ENCODE results near the gene PSMB2.
A peak's percentile ranks its signal among the peaks of the same experiment; 100 is the strongest.
"Not testable (repeated sequence)": the region's sequence is repeated elsewhere in the genome, so short reads cannot be mapped to it uniquely, and the experiment has no call there.

PSMB2 gene

DNA sequence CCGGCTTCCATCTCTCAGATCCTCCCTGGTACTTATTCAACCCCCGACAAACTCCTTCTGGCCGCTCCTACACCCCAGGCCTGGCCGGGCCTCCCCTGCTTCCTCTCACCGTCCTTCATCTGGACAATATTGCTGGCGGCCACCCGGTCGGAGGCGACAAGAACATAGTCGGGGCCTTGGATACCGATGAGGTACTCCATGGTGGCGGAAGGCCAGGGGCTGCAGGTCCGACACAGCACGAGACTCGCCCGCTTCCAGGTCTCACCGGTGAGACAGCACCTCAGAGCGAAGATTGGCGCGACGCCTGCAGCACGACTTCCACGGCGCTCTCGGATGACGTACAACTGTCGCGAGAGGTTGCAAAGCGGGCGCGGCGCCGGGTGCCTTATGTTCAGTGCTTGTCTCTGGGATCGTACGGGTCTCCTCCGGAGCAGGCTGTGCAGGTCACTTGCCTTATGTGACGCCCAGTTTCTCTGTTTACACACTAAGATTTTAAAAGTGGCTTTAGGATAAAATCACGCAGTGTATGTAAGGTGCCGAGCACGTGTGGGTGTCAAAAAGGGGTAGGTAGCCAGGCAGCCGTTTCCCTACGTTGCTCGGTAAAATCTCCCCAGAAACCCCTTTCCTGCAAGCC, at the start of gene PSMB2:
Gene PSMB2 (minus strand): TSS at position 294 of the 634 bp plus-strand sequence. CDS start 94 bp downstream, at position 200.
- DNase-seq (ENCODE audit: extremely low read depth in 1 of 2, low read depth in 1 of 2), result peak; percentile 91 to 94

DNA sequence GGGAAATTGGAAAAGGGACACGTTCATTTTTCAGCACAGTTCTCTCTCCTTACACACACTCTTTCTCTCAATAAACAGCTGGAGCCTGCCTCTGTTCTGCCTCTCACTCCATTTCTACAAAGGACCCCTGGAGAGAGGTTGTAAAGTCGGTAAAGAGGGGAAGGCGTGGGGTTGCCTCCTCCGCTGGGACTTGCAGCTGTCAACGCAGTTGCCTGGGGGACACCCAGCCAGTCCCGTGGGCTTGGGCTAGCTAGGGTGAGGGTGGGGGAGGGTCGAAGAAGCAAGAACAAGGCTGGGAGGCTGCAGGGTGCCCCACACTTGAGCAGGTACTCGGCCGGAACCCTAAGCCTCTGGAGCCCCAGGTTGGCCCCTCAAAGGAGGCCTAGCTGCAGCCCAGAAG, 49.8 kb upstream of the PSMB2 start:
- no peak for DNase-seq (ENCODE audit: extremely low read depth in 1 of 2, low read depth in 1 of 2)

DNA sequence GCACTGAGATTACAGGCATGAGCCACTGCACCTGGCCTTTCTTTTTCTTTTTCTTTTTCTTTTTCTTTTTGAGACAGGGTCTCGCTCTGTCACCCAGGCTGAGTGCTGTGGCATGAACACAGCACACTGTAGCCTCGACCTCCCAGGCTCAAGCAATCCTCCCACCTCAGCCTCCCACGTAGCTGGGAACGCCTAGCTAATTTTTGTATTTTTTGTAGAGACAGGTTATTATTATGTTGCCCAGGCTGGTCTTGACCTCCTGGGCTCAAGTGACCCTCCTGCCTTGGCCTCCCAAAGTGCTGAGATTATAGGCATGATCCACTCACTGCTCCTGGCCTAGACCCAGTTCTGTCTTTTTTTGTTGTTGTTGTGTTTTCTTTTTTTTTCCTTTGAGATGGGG, 48.8 kb upstream of the PSMB2 start:
- DNase-seq (ENCODE audit: extremely low read depth in 1 of 2, low read depth in 1 of 2), result not testable (repeated sequence)

DNA sequence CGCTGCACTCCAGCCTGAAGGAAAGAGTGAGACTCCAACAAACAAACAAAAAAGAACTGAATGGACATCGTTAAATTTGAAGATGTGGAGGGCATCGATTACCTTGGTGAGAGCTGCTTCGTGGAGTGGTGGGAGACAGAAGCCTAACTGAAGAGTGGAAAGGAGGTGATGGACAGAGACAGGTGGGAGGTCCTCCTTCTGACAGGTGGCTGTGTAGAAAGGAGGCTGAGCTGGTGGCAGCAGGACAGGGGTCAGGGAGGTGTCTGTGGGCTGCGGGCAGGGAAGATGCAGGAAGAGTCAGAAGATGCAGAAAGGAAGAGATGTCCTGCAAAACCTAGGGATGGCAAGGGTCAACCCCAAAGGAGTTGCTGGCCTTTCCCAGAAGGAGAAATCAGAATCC, 46.8 kb upstream of the PSMB2 start:
- no peak for DNase-seq (ENCODE audit: extremely low read depth in 1 of 2, low read depth in 1 of 2)

DNA sequence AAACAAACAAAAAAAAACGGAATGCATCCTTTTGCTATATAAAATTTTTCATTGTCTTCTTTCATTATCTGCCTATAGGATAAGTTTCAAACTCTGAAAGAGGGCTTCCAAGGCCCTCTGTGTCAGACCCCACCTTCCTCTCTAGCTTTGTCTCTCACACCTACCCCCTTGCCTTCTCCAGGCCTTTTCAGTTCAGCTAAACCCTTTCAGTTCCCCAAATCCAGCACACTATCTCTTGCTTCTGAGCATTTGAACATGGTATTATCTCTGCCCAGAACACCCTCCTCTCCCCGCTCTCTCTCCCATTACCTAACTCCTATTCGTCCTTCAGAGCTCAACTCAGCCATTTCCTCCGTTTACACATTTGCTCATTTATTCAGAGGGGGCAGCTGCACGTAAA, 41.7 kb upstream of the PSMB2 start:
- DNase-seq (ENCODE audit: extremely low read depth in 1 of 2, low read depth in 1 of 2), result no peak

DNA sequence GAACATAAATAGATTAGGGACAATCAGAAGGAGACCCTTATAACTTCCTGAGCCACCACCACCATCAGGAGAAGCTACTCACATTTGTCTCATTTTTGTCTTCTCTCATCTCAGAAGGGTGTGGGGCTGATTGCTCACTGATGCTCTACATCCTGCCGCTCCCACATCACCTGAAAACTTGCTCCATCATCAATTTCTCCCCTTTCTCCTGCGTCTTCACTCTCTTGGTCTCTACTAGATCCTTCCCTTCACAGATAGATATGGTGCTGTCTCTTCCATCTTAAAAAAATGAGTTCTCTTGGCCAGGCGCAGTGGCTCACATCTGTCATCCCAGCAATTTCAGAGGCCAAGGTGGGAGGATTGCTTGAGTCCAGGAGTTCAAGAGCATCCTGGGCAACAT, 38.9 kb upstream of the PSMB2 start:
- no peak for DNase-seq (ENCODE audit: extremely low read depth in 1 of 2, low read depth in 1 of 2)

DNA sequence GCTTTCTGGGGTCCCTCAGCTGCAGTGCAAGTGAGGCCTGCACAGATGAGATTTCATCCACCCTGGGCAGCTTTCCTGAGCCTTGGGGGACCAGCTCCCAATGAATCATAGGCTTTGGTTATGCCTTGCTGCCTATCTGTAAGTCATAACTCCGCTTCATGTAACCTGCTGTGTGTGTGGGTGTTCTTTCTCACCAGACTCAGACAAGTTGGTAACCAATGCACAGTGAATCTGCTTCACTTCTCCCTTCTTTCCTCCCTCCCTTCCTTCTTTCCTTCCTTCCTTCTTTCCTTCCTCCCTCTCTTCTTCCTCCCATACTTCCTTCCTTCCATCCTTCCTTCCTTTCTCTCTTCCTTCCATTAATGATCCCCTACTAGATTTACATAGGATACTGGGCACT, 34.4 kb upstream of the PSMB2 start:
- DNase-seq (ENCODE audit: extremely low read depth in 1 of 2, low read depth in 1 of 2), result no peak

DNA sequence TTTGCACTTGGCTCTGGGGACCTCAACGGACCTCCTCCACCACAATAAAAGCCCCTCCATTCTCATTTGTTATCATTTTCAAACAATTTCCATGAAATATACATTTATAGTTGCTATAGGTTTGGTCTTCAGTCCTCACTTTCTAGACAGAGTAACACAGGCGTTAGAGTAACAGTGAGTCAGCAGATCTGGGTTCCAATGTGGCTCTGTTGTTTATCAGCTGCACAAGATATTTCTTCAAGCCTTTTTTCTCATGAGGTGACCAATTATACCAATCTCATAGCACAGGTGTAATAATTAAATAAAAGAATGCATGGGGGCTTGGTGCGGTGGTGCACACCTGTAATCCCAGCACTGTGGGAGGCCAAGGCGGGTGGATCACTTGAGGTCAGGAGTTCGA, 32.8 kb upstream of the PSMB2 start:
- no peak for DNase-seq (ENCODE audit: extremely low read depth in 1 of 2, low read depth in 1 of 2)

DNA sequence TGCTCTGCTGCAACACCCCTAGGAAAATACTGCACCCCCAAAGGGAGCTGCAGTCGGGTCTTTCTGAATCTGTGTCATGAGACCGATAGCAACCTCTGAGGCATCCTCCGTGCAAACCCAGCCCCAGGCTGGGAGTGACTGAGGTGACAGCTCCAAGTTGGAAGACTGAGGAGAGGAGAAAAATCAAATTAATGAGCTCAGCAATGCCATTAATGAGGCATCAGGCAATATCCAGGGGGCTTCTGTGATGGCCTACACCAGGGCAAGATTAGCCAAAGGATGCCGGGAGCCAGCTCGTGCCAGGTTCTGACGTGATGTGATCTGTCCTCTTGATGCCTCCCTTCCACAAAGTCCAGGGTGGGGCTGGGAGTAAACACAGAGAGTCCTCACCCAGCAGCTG, 30.8 kb upstream of the PSMB2 start:
- no peak for DNase-seq (ENCODE audit: extremely low read depth in 1 of 2, low read depth in 1 of 2)

DNA sequence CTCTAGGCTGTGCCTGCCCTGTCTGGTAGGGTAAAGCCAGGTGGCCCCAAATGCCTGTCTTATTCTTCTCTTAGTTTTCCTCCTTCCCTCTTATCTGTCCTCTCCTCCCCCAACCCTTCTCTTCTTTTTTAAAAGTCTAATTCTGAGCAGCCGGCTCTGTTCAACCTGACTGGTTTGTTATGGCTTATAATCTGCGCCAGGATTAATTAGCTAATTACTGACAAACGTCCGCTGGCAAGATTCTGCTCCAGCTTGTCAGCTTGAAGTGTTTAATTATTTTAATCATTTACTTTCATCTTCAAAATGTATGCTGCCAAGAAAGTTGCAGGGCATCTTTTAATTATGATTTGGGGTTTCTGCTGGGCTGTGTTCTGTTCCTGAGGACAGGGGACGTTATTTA, 27.2 kb upstream of the PSMB2 start:
- no peak for DNase-seq (ENCODE audit: extremely low read depth in 1 of 2, low read depth in 1 of 2)

DNA sequence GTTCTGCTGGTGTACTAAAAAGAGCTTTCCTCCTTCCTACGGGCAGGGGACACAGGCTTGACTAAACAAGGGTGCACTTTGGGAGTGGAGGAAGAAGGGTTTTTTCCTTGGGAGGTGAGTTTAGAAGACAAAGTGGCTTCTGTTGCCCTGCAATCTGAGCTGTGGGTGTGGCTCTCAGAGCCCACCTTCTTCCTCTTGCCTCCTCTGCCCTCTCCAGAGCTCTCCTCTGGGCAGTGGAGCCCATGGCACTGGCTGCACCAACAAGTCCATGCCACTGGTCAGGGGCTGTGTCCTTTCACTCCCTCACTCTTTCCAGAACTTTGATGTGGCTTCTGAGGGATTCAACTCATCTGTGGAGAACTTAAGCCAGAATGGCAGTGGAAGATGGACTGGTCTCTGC, 25.6 kb upstream of the PSMB2 start:
- no peak for DNase-seq (ENCODE audit: extremely low read depth in 1 of 2, low read depth in 1 of 2)

DNA sequence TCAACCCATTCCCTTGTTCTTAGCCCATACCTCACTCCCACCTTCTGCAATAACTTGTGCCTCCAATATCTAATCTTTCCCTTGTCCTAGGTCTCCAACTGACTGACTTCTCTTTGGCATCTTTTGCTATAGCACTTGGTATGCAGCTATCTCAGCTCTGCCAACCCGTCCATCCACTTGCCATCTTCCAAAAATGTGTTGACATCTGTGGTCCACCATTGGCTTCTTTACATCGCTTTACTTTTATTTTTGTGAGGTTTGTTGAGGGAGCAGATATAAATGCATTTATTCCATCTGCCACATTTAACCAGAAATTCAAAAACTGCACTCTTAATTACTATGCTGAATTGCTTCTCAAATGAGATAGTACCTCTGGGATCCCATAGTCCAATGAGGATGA, 24.9 kb upstream of the PSMB2 start:
- DNase-seq (ENCODE audit: extremely low read depth in 1 of 2, low read depth in 1 of 2), result no peak

DNA sequence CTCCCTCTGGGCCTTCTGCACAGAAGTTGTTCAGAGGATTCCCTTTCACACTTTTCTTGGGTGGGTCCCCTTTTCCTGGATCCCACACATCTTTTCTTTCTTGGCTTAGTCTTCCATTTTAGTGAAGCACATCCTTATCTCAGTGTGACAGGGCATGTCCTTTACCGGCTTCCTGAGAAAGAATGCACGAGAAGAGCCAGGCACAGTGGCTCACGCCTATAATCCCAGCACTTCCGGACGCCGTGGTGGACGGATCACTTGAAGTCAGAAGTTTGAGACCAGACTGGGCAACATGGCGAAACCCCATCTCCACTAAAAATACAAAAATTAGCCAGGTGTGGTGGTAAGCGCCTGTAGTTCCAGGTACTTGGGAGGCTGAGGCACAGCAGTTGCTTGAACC, 22.1 kb upstream of the PSMB2 start:
- DNase-seq (ENCODE audit: extremely low read depth in 1 of 2, low read depth in 1 of 2), result no peak

DNA sequence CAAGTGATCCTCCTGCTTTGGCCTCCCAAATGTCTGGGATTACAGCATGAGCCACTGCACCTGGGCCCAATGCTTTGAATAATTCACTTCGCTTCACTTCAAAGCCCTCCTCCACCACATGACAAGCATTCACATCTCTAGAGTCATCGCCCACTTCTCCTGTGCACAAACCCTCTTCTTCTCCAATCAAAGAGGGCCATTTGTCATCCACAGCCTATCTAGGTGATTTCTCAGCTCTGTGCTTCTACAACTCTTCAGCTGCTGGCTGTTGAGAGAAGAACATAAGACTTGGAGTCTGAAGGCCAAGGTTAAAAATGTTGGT, 20.1 kb upstream of the PSMB2 start:
- no peak for DNase-seq (ENCODE audit: extremely low read depth in 1 of 2, low read depth in 1 of 2)

DNA sequence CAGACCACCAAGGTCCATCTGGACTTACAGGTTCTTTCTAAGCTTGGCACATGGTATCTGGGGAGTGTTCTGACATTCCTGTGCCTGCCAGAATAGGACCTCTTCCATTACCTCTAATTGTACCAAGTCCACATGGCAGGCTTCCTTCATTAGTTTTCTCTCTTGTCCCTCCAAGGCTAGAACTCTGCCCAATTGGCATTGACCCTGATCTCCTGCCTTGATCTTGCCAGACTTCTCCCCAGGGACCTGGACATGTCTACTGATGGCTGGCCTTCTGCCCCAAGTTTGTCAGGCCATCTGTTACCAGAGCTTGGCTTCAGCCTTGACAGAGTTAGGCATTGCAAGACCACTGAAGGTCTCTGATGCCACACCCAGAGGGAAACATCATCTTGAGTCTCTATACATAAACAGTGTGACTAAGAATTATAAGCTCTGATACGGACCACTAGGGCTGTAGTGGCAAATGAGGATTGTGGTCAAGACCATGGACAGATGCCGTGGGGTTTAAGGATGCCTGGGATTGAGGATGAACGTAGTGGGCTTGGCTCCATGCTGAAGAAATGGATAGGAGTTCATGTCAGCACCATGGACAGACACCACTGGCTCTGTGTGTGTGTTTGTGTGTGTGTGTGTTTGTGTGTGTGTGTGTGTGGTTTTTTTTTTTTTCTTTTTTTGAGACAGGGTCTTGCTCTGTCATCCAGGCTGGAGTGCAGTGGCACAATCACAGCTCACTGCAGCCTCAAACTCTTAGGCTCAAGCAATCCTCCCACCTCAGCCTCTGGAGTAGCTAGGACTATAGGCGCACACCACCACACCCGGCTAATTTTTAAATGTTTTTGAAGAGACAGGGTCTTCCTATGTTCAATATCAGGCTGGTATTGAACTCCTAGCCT, 19.5 kb upstream of the PSMB2 start:
- DNase-seq (ENCODE audit: extremely low read depth in 1 of 2, low read depth in 1 of 2), result no peak

DNA sequence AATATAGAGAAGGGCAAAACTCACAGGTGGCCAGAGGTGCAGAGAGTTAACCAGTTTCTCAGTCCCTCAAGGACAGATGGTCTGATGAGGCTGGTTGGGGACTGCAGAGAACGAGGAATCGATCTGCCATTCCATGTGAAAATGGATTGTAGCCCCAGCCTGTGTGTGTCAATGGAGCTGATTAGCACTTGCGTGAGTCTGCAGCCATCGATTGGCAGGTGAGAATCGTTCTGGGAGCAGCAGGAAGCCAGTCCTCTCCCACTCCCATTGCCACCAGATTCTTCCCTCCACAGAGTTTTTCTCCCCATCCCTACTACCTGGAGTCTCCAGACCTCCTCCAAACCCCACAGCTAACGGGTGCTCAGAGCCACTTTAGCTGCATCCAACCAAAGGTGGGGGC, 18.3 kb upstream of the PSMB2 start:
- DNase-seq (ENCODE audit: extremely low read depth in 1 of 2, low read depth in 1 of 2), result no peak

DNA sequence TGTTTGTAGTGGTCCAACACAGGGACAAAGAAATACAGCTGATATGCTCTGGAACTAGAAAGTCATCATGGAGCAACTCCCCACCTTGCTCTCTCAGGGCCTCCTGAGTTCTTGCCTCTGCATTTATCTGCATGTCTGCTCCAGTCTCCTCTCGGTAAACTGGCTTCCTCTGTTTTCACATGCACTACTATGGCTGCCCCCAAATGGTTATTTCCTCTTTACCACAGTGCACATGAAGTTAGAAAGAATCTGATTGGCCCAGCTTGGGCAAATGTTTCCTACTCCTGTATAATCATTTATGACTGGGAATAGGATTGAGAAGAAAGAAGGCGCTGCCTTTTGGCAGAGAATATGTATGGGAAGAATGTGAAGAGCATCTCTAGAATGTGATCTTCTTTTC, 16.5 kb upstream of the PSMB2 start:
- no peak for DNase-seq (ENCODE audit: extremely low read depth in 1 of 2, low read depth in 1 of 2)

DNA sequence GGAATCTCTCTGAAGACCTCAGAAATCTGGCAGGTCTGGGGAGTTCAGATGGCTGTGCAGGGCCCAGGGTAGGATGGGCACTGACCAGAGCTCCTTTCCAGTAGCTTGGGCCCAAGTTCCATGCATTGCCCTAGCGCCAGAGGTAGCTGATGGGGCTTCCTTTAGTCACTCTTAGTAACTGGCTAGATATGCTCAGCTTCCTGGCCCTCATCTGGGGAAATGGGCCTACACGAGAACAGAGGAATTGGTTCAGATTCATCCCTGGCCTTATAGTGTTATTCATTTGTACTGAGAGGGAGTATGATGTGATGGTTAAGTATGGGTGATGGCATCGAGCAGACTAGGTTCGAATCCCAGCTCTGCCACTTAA, 15.5 kb upstream of the PSMB2 start:
- no peak for DNase-seq (ENCODE audit: extremely low read depth in 1 of 2, low read depth in 1 of 2)

DNA sequence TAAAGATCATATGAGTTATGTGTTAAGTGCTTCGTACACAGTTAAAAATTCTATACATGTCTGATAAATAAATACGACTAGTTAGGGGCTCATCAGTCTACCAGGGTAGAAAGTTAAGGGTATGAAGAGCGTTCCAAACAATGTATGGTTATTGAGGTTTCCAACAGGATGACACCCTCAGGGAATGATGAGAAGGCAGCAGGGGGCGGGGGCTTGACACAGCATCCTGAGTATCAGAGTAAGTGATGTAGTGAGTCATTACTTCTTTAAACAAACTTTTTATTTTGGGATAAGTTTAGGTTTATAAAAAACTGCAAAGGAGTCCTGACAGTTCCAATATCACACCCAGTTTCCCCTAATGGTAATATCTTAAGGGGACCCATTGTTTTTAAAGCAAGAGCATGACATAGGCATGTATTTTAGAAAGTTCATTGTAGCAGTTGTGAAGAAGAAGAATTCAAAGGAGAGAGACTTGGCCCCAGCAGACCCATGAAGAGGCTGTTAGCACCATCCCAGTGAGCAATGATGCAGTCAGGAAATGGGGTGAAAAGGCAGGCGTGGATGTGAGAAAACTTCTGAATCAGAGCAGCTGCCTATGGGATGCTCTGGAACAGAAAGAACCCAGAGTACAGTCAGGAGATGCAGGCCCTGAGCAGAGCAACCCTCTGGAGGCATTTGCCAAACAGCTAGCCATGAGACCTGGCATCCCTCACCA, 15.0 kb upstream of the PSMB2 start:
- no peak for DNase-seq (ENCODE audit: extremely low read depth in 1 of 2, low read depth in 1 of 2)

DNA sequence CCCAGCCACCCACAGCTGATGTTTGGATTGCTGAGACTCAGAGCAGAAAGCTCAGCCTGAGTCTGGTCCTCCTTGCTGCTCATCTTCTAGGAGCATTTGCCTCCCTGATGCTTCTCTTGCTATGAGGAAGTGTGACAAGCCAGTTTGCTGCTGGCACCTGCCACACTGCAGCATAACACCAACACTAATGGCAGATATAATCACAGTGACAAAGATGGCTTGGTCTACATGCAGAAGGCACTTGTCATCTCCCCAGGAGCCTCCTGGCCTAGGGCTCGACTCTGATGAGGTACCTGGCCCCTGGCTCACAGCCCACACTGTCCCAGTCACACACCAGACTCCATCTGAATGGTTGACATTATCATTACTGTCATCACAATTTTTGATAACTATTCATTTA, 13.9 kb upstream of the PSMB2 start:
- DNase-seq (ENCODE audit: extremely low read depth in 1 of 2, low read depth in 1 of 2), result no peak

DNA sequence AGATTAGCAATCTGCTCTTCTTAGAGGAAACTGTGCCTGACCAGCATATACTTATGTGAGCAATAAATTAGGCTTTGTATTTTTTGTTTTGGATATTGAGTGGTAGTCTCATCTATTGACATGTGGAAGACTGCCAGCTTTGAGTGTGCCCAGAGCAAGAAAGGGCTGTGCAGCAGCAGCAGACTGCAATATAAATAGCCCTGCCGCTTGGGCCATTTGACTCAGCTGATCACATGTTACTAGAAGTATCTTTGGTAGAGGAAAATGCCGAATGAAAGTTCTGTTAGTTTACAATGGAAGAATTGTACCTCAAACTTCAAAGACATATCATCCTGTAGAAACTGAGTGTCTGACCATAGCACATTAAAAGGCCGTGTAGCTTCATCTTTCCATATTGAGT, 9.1 kb upstream of the PSMB2 start:
- no peak for DNase-seq (ENCODE audit: extremely low read depth in 1 of 2, low read depth in 1 of 2)

DNA sequence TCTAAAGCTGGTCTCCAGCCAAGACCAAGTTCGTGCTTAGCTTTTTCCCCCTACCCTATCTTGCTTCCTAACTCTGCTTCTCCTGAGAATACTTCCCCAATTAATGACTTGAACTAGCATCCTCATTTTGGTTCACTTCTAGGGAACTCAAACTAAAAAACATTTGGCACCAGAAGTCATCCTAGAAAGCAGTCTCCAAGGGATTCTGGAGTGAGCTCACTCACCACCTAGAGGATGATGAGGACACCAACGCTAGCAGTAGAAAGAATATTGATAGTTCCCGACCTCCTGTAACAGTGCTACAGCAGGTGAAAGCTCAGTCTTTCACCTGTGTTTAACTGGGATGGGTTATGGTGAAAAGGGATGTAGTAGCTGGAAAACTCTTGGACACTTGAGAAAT, 4.7 kb upstream of the PSMB2 start:
- DNase-seq (ENCODE audit: extremely low read depth in 1 of 2, low read depth in 1 of 2), result no peak
